ENCODE results near the gene LCP2. TPM values are rescaled to one million over a fixed set of nuclear protein-coding genes. Genes with fewer than 3 reads are reported as not detected.
A peak's percentile ranks its signal among the peaks of the same experiment; 100 is the strongest.

LCP2 gene
- total and polyA plus RNA-seq, 2 donors (not counting 1 experiment from before 2014, with no cell fraction given): not detected

DNA sequence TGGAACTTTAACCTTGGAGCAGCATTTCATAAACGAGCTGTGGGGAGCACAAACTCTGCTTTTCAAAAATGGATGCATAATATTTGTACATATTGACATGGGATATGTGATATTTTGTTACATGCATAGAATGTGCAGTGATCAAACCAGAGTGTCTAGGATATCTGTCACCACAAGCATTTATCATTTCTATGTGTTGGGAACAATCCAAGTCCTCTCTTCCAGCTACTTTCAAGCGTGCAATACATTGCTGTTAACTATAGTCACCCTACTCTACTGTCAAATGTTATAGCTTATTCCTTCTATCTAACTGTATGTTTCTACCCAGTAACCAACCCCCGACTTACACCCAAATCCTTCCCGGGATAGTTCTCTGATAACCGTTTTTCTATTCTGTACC lies 79.7 kb downstream of the LCP2 start:
- H3K27ac ChIP-seq (ENCODE audit: insufficient read depth, low read length): no peak overlapping the region
- no peak for DNase-seq (ENCODE audit: low read depth in 2 of 2)

DNA sequence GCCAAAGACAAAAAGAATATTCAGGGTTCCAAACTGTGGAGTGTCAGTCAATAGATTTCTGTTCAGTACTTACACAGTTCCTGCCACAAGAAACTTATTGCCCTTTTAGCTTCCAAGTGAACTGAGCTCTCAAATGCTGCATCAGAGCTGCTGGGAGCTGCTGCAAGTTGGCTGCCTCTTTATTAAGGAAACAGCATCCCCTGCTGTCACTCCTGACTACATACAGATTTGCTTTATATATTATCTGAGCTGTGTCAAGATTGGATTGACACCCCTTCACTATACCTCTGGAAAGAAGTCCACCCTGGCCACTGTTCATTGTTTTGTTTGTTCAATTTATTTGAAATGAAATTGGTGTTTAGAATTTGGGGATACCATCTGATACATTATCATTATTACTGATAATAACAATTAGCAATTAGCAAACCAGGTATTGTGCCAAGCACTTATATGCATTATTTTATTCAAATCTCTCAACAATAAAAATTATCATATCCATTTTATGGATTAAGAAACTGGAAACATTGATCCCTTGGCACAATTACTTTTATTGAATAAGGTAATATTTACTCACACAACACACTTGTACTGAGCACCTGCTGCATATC lies 81.2 kb downstream of the LCP2 start:
- peak; percentile 52 to 57 for DNase-seq (ENCODE audit: low read depth in 2 of 2)
- no peak overlapping the region for H2AFZ ChIP-seq (ENCODE audit: low read length)
- no peaks in the 10 kb centered on the region for H3K9me3 ChIP-seq (ENCODE audit: control insufficient read depth, insufficient read depth, low read depth, low read length)
- H3K4me2 ChIP-seq (ENCODE audit: extremely low read depth, insufficient read depth, low read length): no peak overlapping the region
- no peak overlapping the region for H3K9ac ChIP-seq (ENCODE audit: insufficient read depth, low read length)
- H3K4me3 ChIP-seq (replicated peaks in 1 of 4; ENCODE audit: control extremely low read depth in 1 of 4, insufficient read depth in 1 of 4, low read depth in 3 of 4, low read length in 4 of 4): no peak overlapping the region
- no peaks in the 10 kb centered on the region for H3K27me3 ChIP-seq (ENCODE audit: control insufficient read depth, insufficient read depth, low read length)
- no peaks in the 10 kb centered on the region for H3K79me2 ChIP-seq (ENCODE audit: control insufficient read depth, insufficient read depth, low read length)
- no peaks in the 10 kb centered on the region for H3K36me3 ChIP-seq (ENCODE audit: control insufficient read depth, insufficient read depth, low read length)
- no peaks in the 10 kb centered on the region for H4K20me1 ChIP-seq (ENCODE audit: control insufficient read depth, extremely low read depth, insufficient read depth, low read length)
- TF ChIP-seq, protein P1, sequence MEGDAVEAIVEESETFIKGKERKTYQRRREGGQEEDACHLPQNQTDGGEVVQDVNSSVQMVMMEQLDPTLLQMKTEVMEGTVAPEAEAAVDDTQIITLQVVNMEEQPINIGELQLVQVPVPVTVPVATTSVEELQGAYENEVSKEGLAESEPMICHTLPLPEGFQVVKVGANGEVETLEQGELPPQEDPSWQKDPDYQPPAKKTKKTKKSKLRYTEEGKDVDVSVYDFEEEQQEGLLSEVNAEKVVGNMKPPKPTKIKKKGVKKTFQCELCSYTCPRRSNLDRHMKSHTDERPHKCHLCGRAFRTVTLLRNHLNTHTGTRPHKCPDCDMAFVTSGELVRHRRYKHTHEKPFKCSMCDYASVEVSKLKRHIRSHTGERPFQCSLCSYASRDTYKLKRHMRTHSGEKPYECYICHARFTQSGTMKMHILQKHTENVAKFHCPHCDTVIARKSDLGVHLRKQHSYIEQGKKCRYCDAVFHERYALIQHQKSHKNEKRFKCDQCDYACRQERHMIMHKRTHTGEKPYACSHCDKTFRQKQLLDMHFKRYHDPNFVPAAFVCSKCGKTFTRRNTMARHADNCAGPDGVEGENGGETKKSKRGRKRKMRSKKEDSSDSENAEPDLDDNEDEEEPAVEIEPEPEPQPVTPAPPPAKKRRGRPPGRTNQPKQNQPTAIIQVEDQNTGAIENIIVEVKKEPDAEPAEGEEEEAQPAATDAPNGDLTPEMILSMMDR (conservative IDR thresholded peaks at IDR 0.05 in 1 of 2, IDR thresholded peaks at IDR 0.05 in 1 of 2; ENCODE audit: low read depth in 1 of 2, low read length in 2 of 2): peak; percentile 46 to 53
- no peak for TF ChIP-seq EZH2 (IDR thresholded peaks at IDR 0.05; ENCODE audit: low read length, missing control alignments)
- H3K27ac ChIP-seq (ENCODE audit: insufficient read depth, low read length): no peak overlapping the region
- H3K4me1 ChIP-seq (ENCODE audit: control insufficient read depth, extremely low read depth, insufficient read depth, low read length): peaks cover 2% of the 10 kb centered on the region

More for the DNA sequence above, 79.7 kb downstream of the LCP2 start:
- Histone ChIP-seq H3K4me3 (replicated peaks in 1 of 4; ENCODE audit: control extremely low read depth in 1 of 4, insufficient read depth in 1 of 4, low read depth in 3 of 4, low read length in 4 of 4) (no peak overlapping the region), H2AFZ (ENCODE audit: low read length) (no peak overlapping the region), H3K9ac (ENCODE audit: insufficient read depth, low read length) (no peak overlapping the region), H3K27me3 (ENCODE audit: control insufficient read depth, insufficient read depth, low read length) (no peaks in the 10 kb centered on the region), H3K4me2 (ENCODE audit: extremely low read depth, insufficient read depth, low read length) (no peak overlapping the region), H4K20me1 (ENCODE audit: control insufficient read depth, extremely low read depth, insufficient read depth, low read length) (no peaks in the 10 kb centered on the region), H3K79me2 (ENCODE audit: control insufficient read depth, insufficient read depth, low read length) (no peaks in the 10 kb centered on the region), H3K9me3 (ENCODE audit: control insufficient read depth, insufficient read depth, low read depth, low read length) (no peaks in the 10 kb centered on the region), H3K36me3 (ENCODE audit: control insufficient read depth, insufficient read depth, low read length) (no peaks in the 10 kb centered on the region), H3K4me1 (ENCODE audit: control insufficient read depth, extremely low read depth, insufficient read depth, low read length) (peaks cover 2% of the 10 kb centered on the region)
- TF ChIP-seq, protein P1 (conservative IDR thresholded peaks at IDR 0.05 in 1 of 2, IDR thresholded peaks at IDR 0.05 in 1 of 2; ENCODE audit: low read depth in 1 of 2, low read length in 2 of 2): no peak
- no peak for TF ChIP-seq EZH2 (IDR thresholded peaks at IDR 0.05; ENCODE audit: low read length, missing control alignments)

DNA sequence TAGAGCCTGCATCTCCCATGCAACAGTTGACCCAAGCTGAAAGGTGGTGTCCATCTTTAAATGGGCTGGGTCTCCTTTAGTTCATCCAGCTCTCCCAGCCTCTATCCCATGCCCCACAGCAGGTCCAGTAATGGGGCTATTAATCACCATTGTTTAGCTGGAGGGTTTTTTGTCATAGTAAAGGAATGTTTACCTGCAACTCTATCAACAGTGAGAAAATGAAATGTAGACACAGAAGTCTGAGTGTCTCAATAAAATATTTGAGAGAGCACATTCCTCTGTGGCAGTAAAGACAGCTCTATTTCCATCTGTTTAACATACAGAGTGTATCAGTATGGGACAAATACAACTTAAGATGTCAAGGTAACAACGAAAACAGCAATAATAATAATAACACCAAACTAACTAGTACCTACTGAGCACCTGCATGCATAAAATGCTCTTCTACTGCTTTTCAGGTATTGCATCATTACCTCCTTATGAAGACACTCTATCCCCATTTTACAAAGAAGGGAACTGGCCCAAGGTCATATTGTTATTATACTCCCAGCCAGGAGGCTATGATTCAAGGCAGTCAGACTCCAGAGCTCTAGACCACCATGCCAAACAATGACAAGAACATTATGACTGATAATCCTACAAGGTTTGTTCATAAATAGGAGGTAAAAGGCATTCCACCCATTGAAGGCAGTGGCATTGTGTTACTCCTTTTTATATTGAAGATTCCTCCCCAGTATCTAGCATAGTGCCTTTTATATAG lies 85.8 kb downstream of the LCP2 start:
- Histone ChIP-seq H3K27me3 (ENCODE audit: control insufficient read depth, insufficient read depth, low read length) (no peaks in the 10 kb centered on the region), H3K4me1 (ENCODE audit: control insufficient read depth, extremely low read depth, insufficient read depth, low read length) (no peaks in the 10 kb centered on the region), H2AFZ (ENCODE audit: low read length) (no peak overlapping the region), H3K4me3 (replicated peaks in 1 of 4; ENCODE audit: control extremely low read depth in 1 of 4, insufficient read depth in 1 of 4, low read depth in 3 of 4, low read length in 4 of 4) (no peak overlapping the region), H3K9ac (ENCODE audit: insufficient read depth, low read length) (no peak overlapping the region), H3K36me3 (ENCODE audit: control insufficient read depth, insufficient read depth, low read length) (no peaks in the 10 kb centered on the region), H3K9me3 (ENCODE audit: control insufficient read depth, insufficient read depth, low read depth, low read length) (no peaks in the 10 kb centered on the region), H3K79me2 (ENCODE audit: control insufficient read depth, insufficient read depth, low read length) (no peaks in the 10 kb centered on the region), H3K27ac (ENCODE audit: insufficient read depth, low read length) (no peak overlapping the region), H3K4me2 (ENCODE audit: extremely low read depth, insufficient read depth, low read length) (no peak overlapping the region), H4K20me1 (ENCODE audit: control insufficient read depth, extremely low read depth, insufficient read depth, low read length) (no peaks in the 10 kb centered on the region)
- no peak for DNase-seq (ENCODE audit: low read depth in 2 of 2)
- no peak for TF ChIP-seq EZH2 (IDR thresholded peaks at IDR 0.05; ENCODE audit: low read length, missing control alignments)
- TF ChIP-seq, protein P1 (conservative IDR thresholded peaks at IDR 0.05 in 1 of 2, IDR thresholded peaks at IDR 0.05 in 1 of 2; ENCODE audit: low read depth in 1 of 2, low read length in 2 of 2): no peak

Measured in fibroblast of lung (primary cell).